HFFc6 (cell line): ENCODE data around the gene OAS3. TPM values are rescaled to one million over a fixed set of nuclear protein-coding genes. Genes with fewer than 3 reads are reported as not detected.

ENCODE experiments used
- DNase-seq: peaks from one replicate; pipeline ENCODE4 v3.0.0-alpha.2; 2018
- H3K27ac Mint-ChIP-seq: 2 replicates; pipeline ENCODE4 v1.8.0; 2020; ENCODE audit warnings: mild to moderate bottlenecking, mixed read lengths
- H3K27me3 Mint-ChIP-seq: 2 replicates; pipeline ENCODE4 v1.8.0; 2021; ENCODE audit warnings: mild to moderate bottlenecking, moderate library complexity, mixed read lengths; ENCODE audit not compliant: insufficient read depth
- H3K36me3 Mint-ChIP-seq: 2 replicates; pipeline ENCODE4 v1.8.0; 2021; ENCODE audit warnings: low read depth, mixed read lengths
- H3K4me1 Mint-ChIP-seq: 2 replicates; pipeline ENCODE4 v1.8.0; 2020; ENCODE audit warnings: low read depth, mixed read lengths
- H3K4me3 Mint-ChIP-seq: 2 replicates; pipeline ENCODE4 v1.8.0; 2020; ENCODE audit warnings: mild to moderate bottlenecking, moderate library complexity, mixed read lengths
- H3K9me3 Mint-ChIP-seq: 2 replicates; pipeline ENCODE4 v1.8.0; 2020; ENCODE audit warnings: mild to moderate bottlenecking, mixed read lengths
- total RNA-seq, 6 experiments: library from RNA; stranded (reverse); fragmentation: NEBNext Ultra II Directional; extraction: Animal tissue kit (Norgen Biotek cat#: 25700); gene quantifications; 2 replicates in 1 of 6; 3 replicates in 5 of 6; pipeline ENCODE4 v1.2.3, GENCODE V29; 2021
- TF ChIP-seq, protein P1 (sequence below): fragments of 200-600 bp; sonication (generic); IDR thresholded peaks from 2 replicates; pipeline ENCODE4 v1.5.0; 2021; ENCODE audit warnings: antibody characterized with exemption, mild to moderate bottlenecking

OAS3 gene
- total RNA-seq, 6 experiments from 2014 or later: 3.3 to 11.3 (median 9.0) TPM

DNA sequence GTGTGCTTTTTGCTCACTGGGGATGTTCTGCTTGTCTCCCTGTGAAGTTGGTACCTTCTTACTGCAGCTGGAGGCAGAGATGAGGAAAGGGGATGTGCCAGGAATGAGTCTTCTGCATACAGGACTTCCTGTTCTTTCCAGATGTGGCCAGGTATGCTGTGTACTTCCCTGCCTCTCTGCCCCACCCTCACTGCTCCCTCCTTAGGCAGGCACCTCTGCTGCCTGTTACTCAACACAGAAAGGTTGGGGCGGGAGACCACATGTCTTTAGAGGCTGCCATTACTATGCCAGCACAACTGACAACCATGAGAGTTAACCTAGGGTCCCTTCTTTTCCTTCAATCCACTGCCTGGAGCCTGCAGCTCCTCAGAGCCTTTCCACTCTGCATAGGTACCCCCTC, 2.0 kb upstream of the OAS3 start:
- Mint-ChIP-seq H3K27me3 (no peaks in the 10 kb centered on the region), H3K36me3 (no peaks in the 10 kb centered on the region), H3K27ac (no peak overlapping the region), H3K9me3 (no peaks in the 10 kb centered on the region), H3K4me3 (no peak overlapping the region), H3K4me1 (peaks cover 24% of the 10 kb centered on the region)
- no peak for DNase-seq
- TF ChIP-seq, protein P1, sequence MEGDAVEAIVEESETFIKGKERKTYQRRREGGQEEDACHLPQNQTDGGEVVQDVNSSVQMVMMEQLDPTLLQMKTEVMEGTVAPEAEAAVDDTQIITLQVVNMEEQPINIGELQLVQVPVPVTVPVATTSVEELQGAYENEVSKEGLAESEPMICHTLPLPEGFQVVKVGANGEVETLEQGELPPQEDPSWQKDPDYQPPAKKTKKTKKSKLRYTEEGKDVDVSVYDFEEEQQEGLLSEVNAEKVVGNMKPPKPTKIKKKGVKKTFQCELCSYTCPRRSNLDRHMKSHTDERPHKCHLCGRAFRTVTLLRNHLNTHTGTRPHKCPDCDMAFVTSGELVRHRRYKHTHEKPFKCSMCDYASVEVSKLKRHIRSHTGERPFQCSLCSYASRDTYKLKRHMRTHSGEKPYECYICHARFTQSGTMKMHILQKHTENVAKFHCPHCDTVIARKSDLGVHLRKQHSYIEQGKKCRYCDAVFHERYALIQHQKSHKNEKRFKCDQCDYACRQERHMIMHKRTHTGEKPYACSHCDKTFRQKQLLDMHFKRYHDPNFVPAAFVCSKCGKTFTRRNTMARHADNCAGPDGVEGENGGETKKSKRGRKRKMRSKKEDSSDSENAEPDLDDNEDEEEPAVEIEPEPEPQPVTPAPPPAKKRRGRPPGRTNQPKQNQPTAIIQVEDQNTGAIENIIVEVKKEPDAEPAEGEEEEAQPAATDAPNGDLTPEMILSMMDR: no peak

DNA sequence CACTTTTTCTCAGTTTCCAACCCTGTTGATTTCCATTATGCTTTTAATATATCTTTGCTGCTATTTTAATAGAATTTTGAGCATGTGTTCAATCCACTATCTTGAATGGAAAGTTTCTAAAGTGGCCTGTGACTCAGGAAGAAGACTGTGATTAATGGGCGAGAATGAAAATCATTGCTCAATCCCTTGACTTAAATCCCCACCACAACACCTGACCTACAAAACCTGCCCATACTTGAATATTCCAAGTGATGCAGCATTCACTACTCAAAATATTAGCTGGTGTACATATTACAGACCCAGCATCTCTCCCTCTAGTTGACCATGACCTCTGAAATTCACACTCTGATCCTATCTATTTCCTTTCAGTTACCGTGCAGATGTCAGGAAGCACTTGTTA, 1.3 kb upstream of the OAS3 start:
- Mint-ChIP-seq H3K36me3 (no peaks in the 10 kb centered on the region), H3K27ac (no peak overlapping the region), H3K4me1 (peaks cover 24% of the 10 kb centered on the region), H3K4me3 (no peak overlapping the region), H3K9me3 (no peaks in the 10 kb centered on the region), H3K27me3 (no peaks in the 10 kb centered on the region)
- TF ChIP-seq, protein P1: no peak
- DNase-seq: no peak

DNA sequence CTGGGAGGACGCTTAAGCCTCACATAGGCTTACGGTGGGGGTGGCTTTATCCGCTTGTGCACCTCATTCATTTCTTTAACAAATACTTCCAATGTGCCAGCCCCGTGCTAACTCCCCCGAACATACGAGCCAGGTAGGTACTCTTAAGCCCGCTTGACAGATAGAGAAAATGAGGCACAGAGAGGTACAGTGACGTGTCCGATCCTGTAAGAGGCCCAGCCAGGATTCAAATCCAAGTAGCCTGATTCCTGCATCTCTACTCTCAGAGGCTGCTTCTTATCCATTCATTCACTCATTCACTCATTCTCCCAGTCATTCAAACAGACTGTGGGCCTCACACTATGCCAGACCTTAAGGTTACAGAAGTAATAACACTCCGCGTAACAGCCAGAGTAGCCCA, 477 bp downstream of the OAS3 start:
- peak overlapping the region; percentile 96 for H3K4me3 Mint-ChIP-seq
- no peaks in the 10 kb centered on the region for H3K9me3 Mint-ChIP-seq
- TF ChIP-seq, protein P1: no peak
- H3K4me1 Mint-ChIP-seq: peaks cover 24% of the 10 kb centered on the region
- DNase-seq: no peak
- H3K27me3 Mint-ChIP-seq: no peaks in the 10 kb centered on the region
- no peaks in the 10 kb centered on the region for H3K36me3 Mint-ChIP-seq
- H3K27ac Mint-ChIP-seq: peak overlapping the region; percentile 81

DNA sequence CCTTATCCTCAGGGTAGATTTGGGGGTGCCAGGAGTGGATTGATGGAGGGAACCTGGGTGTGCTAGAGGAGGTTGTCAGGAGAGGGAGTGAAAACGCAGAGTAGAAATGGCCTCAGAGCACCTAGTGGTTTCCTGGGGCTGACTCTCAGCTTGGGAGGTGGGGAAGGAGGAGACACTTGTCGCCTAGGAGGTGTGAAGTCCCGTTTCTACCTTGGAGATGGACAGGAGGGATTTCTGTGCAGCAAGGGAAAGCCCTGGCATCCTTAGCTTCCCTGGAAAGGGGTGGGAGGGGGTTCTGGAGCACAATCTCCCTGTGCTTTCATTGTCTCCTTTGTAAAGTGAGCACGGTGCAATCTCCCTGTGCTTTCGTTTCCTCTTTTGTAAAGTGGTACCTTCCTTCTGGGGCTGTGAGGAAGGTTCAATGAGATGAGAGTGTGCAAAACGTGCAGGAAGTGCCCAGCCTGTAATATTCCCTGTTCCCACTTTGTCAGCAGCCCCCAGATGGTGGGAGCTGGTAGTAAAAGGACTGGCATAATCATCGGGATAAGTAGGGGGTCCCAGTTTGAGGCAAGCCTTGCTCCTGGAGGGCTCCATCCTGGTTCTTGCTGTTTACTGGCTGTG, 1.6 kb downstream of the OAS3 start:
- Mint-ChIP-seq H3K27me3 (no peaks in the 10 kb centered on the region), H3K4me3 (peak overlapping the region; percentile 96), H3K36me3 (no peaks in the 10 kb centered on the region), H3K27ac (no peak overlapping the region), H3K4me1 (peaks cover 24% of the 10 kb centered on the region), H3K9me3 (no peaks in the 10 kb centered on the region)
- DNase-seq: no peak
- TF ChIP-seq, protein P1: no peak

DNA sequence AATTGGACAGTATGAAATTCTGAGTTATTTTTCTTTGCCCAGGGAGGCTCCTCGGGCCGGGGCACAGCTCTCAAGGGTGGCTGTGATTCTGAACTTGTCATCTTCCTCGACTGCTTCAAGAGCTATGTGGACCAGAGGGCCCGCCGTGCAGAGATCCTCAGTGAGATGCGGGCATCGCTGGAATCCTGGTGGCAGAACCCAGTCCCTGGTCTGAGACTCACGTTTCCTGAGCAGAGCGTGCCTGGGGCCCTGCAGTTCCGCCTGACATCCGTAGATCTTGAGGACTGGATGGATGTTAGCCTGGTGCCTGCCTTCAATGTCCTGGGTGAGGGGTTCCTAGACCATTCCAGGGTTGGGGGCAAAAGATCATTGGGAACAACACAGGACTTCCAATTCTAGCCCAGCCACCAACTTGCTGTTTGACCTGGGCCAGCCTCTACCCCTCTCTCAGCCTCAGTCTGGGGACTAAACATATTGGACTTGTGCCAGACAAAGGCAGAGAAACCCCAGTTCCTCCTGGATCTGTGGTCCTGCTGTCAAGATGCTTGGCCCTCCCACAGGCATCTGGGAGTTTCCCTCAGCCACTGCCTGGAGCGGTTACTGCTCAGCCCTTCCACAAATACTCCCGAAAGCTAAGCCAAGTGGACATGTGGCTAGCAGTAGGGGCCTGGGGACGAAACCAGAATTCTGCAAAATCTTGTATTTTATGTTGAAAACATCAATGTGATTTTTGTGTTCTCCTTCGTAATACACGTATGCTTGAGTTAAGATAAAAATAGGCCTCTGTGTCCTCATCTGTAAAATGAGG, 3.5 kb downstream of the OAS3 start:
- no peaks in the 10 kb centered on the region for H3K9me3 Mint-ChIP-seq
- H3K4me1 Mint-ChIP-seq: peaks cover 24% of the 10 kb centered on the region
- no peak for DNase-seq
- H3K4me3 Mint-ChIP-seq: no peak overlapping the region
- no peak overlapping the region for H3K27ac Mint-ChIP-seq
- no peaks in the 10 kb centered on the region for H3K36me3 Mint-ChIP-seq
- TF ChIP-seq, protein P1: no peak
- H3K27me3 Mint-ChIP-seq: no peaks in the 10 kb centered on the region
